ENCODE results near the gene NDFIP2. TPM values are rescaled to one million over a fixed set of nuclear protein-coding genes. Genes with fewer than 3 reads are reported as not detected.

Gene NDFIP2
- total and polyA plus RNA-seq, 2 donors (not counting 3 experiments of a cell fraction or from before 2014, with no cell fraction given): 7.9 to 18.5 TPM

DNA sequence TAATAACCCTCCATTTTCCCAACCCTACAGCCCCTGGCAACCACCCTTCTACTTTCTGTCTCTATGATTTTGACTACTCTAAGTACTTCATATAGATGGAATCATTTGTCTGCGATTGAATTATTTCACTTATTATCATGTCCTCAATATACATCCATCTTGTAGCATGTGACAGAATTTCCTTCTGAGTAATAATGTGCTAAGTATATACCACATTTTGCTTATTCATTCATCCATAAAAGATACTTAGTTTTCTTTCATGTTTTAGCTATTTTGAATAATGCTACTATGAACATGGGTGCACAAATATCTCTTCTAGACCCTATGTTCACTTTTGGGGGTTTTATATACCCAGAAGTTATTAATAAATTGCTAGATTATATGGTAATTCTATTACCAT is 17.4 kb upstream of the NDFIP2 start:
- DNase-seq (ENCODE audit: low read depth, low spot score) (no peak), FAIRE-seq (no peak)
- CTCF ChIA-PET: interaction anchor here (3.0 kb wide), 1 partner anchor 39 kb away, joined by 9 read pairs; no protein-coding TSS in a partner anchor
- Histone ChIP-seq H3K27ac (ENCODE audit: insufficient read depth, low read depth, low read length) (no peak overlapping the region), H3K4me3 (replicated peaks in 1 of 3; ENCODE audit: insufficient read depth in 1 of 3, low read depth in 1 of 3, low read length in 3 of 3) (no peak overlapping the region), H3K9me1 (replicated peaks; ENCODE audit: control insufficient read depth, extremely low read depth, insufficient read depth, low read length) (no peaks in the 10 kb centered on the region), H3K4me1 (ENCODE audit: control insufficient read depth, extremely low read depth, insufficient read depth, low read length) (no peaks in the 10 kb centered on the region), H2AFZ (ENCODE audit: low read depth, low read length) (no peak overlapping the region), H3K27me3 (ENCODE audit: control insufficient read depth in 2 of 2, insufficient read depth in 2 of 2, low read length in 2 of 2) (no peaks in the 10 kb centered on the region), H3K79me2 (ENCODE audit: control insufficient read depth, insufficient read depth, low read length) (no peaks in the 10 kb centered on the region), H3K9me3 (replicated peaks; ENCODE audit: control insufficient read depth, insufficient read depth, low read length) (no peaks in the 10 kb centered on the region), H3K9ac (replicated peaks; ENCODE audit: extremely low read depth, insufficient read depth, low read length) (no peak overlapping the region), H4K20me1 (replicated peaks; ENCODE audit: control insufficient read depth, extremely low read depth, insufficient read depth, low read length) (no peaks in the 10 kb centered on the region), H3K4me2 (ENCODE audit: insufficient read depth, low read length) (no peak overlapping the region), H3K36me3 (ENCODE audit: control insufficient read depth in 2 of 2, extremely low read depth in 1 of 2, insufficient read depth in 2 of 2, low read length in 2 of 2) (no peaks in the 10 kb centered on the region)
- BruUV-seq (replicated peaks): no TSS peak
- POLR2A ChIA-PET: no interaction called here
- intact Hi-C loops (cut with micrococcal nuclease) (no loop called here), dilution Hi-C loops (cut with MboI; ENCODE audit: extremely low pct_ligation_motif_present, low sequenced_read_pairs) (no loop called here)
- TF ChIP-seq POLR2A (IDR thresholded peaks at IDR 0.05; ENCODE audit: low read depth, low read length): no peak

DNA sequence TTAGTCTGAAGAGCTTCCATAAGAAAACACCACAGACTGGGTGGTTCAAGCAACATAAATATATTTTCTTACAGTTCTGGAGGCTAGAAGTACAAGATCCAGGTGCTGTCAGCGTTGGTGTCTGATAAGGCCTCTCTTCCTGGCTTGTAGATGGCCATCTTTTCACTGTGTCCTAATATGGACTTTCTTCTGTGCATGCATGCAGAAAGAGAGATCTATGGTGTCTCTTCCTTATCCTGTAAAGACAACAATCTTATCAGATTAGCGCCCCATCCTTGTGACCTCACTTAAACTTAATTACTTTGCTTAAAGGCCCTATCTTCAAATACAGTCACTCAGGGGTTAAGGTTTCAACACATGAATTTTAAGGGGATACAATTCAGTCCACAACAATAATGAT is 14.1 kb upstream of the NDFIP2 start:
- FAIRE-seq: no peak
- TF ChIP-seq MYC (IDR thresholded peaks at IDR 0.05; ENCODE audit: low read depth, low read length): no peak
- TF ChIP-seq POLR2A (IDR thresholded peaks at IDR 0.05; ENCODE audit: low read depth, low read length): no peak
- TF ChIP-seq EZH2 (IDR thresholded peaks at IDR 0.05; ENCODE audit: borderline replicate concordance, low read depth, low read length, severe bottlenecking): no peak
- TF ChIP-seq JUN (IDR thresholded peaks at IDR 0.05; ENCODE audit: borderline replicate concordance, insufficient read depth, insufficient read length, low read depth): no peak
- TF ChIP-seq, protein P1, sequence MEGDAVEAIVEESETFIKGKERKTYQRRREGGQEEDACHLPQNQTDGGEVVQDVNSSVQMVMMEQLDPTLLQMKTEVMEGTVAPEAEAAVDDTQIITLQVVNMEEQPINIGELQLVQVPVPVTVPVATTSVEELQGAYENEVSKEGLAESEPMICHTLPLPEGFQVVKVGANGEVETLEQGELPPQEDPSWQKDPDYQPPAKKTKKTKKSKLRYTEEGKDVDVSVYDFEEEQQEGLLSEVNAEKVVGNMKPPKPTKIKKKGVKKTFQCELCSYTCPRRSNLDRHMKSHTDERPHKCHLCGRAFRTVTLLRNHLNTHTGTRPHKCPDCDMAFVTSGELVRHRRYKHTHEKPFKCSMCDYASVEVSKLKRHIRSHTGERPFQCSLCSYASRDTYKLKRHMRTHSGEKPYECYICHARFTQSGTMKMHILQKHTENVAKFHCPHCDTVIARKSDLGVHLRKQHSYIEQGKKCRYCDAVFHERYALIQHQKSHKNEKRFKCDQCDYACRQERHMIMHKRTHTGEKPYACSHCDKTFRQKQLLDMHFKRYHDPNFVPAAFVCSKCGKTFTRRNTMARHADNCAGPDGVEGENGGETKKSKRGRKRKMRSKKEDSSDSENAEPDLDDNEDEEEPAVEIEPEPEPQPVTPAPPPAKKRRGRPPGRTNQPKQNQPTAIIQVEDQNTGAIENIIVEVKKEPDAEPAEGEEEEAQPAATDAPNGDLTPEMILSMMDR (IDR thresholded peaks at IDR 0.05; ENCODE audit: extremely low read depth in 1 of 2, insufficient read depth in 1 of 2, low read depth in 1 of 2, low read length in 2 of 2): no peak
- TF ChIP-seq POLR2AphosphoS5 (IDR thresholded peaks at IDR 0.05; ENCODE audit: insufficient read depth, low read depth, low read length): no peak
- no peak for TF ChIP-seq GATA2 (IDR thresholded peaks at IDR 0.05; ENCODE audit: insufficient read depth, insufficient read length, low read depth, low read length)
- TF ChIP-seq, protein P2, sequence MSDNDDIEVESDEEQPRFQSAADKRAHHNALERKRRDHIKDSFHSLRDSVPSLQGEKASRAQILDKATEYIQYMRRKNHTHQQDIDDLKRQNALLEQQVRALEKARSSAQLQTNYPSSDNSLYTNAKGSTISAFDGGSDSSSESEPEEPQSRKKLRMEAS (IDR thresholded peaks at IDR 0.05; ENCODE audit: insufficient read depth, insufficient read length): no peak
- no peak for TF ChIP-seq FOS (IDR thresholded peaks at IDR 0.05; ENCODE audit: borderline replicate concordance, insufficient read depth, low read length)

More for the DNA sequence above, 14.1 kb upstream of the NDFIP2 start:
- Histone ChIP-seq H3K4me1 (ENCODE audit: control insufficient read depth, extremely low read depth, insufficient read depth, low read length) (no peaks in the 10 kb centered on the region), H3K4me2 (ENCODE audit: insufficient read depth, low read length) (no peak overlapping the region), H3K4me3 (replicated peaks in 1 of 3; ENCODE audit: insufficient read depth in 1 of 3, low read depth in 1 of 3, low read length in 3 of 3) (no peak overlapping the region), H3K36me3 (ENCODE audit: control insufficient read depth in 2 of 2, extremely low read depth in 1 of 2, insufficient read depth in 2 of 2, low read length in 2 of 2) (no peaks in the 10 kb centered on the region), H3K9me1 (replicated peaks; ENCODE audit: control insufficient read depth, extremely low read depth, insufficient read depth, low read length) (no peaks in the 10 kb centered on the region), H3K9ac (replicated peaks; ENCODE audit: extremely low read depth, insufficient read depth, low read length) (no peak overlapping the region), H4K20me1 (replicated peaks; ENCODE audit: control insufficient read depth, extremely low read depth, insufficient read depth, low read length) (no peaks in the 10 kb centered on the region), H3K27me3 (ENCODE audit: control insufficient read depth in 2 of 2, insufficient read depth in 2 of 2, low read length in 2 of 2) (no peaks in the 10 kb centered on the region), H3K9me3 (replicated peaks; ENCODE audit: control insufficient read depth, insufficient read depth, low read length) (no peaks in the 10 kb centered on the region), H2AFZ (ENCODE audit: low read depth, low read length) (no peak overlapping the region), H3K79me2 (ENCODE audit: control insufficient read depth, insufficient read depth, low read length) (no peaks in the 10 kb centered on the region), H3K27ac (ENCODE audit: insufficient read depth, low read depth, low read length) (no peak overlapping the region)
- intact Hi-C loops (cut with micrococcal nuclease): no loop called here
- dilution Hi-C loops (cut with MboI; ENCODE audit: extremely low pct_ligation_motif_present, low sequenced_read_pairs): no loop called here
- BruUV-seq (replicated peaks): no TSS peak
- POLR2A ChIA-PET: no interaction called here
- CTCF ChIA-PET: no interaction called here
- no peak for DNase-seq (ENCODE audit: low read depth, low spot score)

Measured in endothelial cell of umbilical vein (primary cell).